A204.1 (cell line): ENCODE results near the gene GNAL.
"Not testable (repeated sequence)": the region's sequence is repeated elsewhere in the genome, so short reads cannot be mapped to it uniquely, and the experiment has no call there.

Experiments used
- FAIRE-seq: peaks from 2 replicates; lab custom pipeline; 2012; peaks lifted over from hg19 to GRCh38; lab: Jason Lieb, UNC

Gene GNAL

GRCh38 chr18:11850821-11851145, 161.7 kb downstream of the GNAL start:
- no peak for FAIRE-seq

GRCh38 chr18:11851146-11851805, 162.2 kb downstream of the GNAL start, which contains the start of gene CHMP1B:
CHMP1B (plus strand) TSS chr18:11851413; CDS start chr18:11851512, 99 bp downstream.
- peak; percentile 58 for FAIRE-seq

- FAIRE-seq, result no peak
These were observed 162.8 kb downstream of the GNAL start for GRCh38 chr18:11851806-11852337.

GRCh38 chr18:11854554-11854953, 165.5 kb downstream of the GNAL start:
- not testable (repeated sequence) for FAIRE-seq

GRCh38 chr18:11857177-11857887, 168.3 kb downstream of the GNAL start:
- peak; percentile 64 for FAIRE-seq

GRCh38 chr18:11859282-11859830, 170.3 kb downstream of the GNAL start:
- no peak for FAIRE-seq

GRCh38 chr18:11859903-11860407, 170.9 kb downstream of the GNAL start:
- FAIRE-seq, result no peak

- no peak for FAIRE-seq
These were observed 171.8 kb downstream of the GNAL start for GRCh38 chr18:11860594-11861450.

- no peak for FAIRE-seq
These were observed 172.7 kb downstream of the GNAL start for GRCh38 chr18:11861583-11862288.

GRCh38 chr18:11862468-11863137, 173.5 kb downstream of the GNAL start:
- no peak for FAIRE-seq

- FAIRE-seq, result no peak
These were observed 175.4 kb downstream of the GNAL start for GRCh38 chr18:11864471-11864870.

- no peak for FAIRE-seq
These were observed 176.0 kb downstream of the GNAL start for GRCh38 chr18:11865071-11865470.

- FAIRE-seq, result no peak
These were observed 177.3 kb downstream of the GNAL start for GRCh38 chr18:11866329-11866728.

GRCh38 chr18:11866764-11867163, 177.7 kb downstream of the GNAL start:
- no peak for FAIRE-seq

- no peak for FAIRE-seq
These were observed 179.2 kb downstream of the GNAL start for GRCh38 chr18:11868230-11868629.

GRCh38 chr18:11871501-11871900, 182.4 kb downstream of the GNAL start:
- no peak for FAIRE-seq

GRCh38 chr18:11872479-11873136, 183.5 kb downstream of the GNAL start:
- FAIRE-seq, result peak; percentile 11

- FAIRE-seq, result no peak
These were observed 184.7 kb downstream of the GNAL start for GRCh38 chr18:11873670-11874340.

- no peak for FAIRE-seq
These were observed 185.6 kb downstream of the GNAL start for GRCh38 chr18:11874676-11875075.
